Measurements from ENCODE around the gene CCDC167.

Gene CCDC167

DNA sequence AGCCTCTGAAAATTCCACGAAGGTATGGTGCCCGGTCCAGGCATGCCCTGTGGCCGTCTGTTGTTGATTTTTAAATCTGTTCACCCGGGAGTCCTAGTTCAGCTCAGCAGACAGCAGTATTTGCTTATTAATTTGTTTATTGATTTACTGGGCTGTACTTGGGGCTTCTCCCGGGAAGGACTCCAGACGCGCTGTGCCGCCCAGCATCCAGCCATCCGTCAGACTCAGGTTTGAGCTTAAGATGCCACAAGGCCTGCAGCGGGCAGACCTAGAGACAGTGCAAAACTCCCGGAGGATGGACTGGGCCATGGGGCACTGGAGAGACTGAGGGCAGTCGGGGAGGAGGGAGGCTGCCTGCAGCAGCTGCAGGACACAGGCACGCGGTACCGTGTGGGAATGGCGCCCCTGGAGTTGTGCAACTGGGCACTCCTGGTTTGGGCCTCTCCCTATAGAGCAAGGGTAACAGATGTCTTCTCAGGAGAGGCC is 17.3 kb upstream of the CCDC167 start:
- no peaks in the 10 kb centered on the region for H3K36me3 ChIP-seq (ENCODE audit: insufficient read depth, low read length)
- H3K4me1 ChIP-seq (ENCODE audit: insufficient read depth, low read length): peaks cover 45% of the 10 kb centered on the region
- 78% methylated on average over 16 of the region's 16 CpGs for WGBS
- H3K9ac ChIP-seq (ENCODE audit: low read depth, low read length): no peak overlapping the region
- no peak overlapping the region for H3K4me3 ChIP-seq (ENCODE audit: low read length)
- H3K27me3 ChIP-seq (ENCODE audit: insufficient read depth, low read length): peaks cover 24% of the 10 kb centered on the region
- H3K27ac ChIP-seq (ENCODE audit: low read depth, low read length): no peak overlapping the region
- no peaks in the 10 kb centered on the region for H3K9me3 ChIP-seq (ENCODE audit: insufficient read depth, low read depth, low read length)

DNA sequence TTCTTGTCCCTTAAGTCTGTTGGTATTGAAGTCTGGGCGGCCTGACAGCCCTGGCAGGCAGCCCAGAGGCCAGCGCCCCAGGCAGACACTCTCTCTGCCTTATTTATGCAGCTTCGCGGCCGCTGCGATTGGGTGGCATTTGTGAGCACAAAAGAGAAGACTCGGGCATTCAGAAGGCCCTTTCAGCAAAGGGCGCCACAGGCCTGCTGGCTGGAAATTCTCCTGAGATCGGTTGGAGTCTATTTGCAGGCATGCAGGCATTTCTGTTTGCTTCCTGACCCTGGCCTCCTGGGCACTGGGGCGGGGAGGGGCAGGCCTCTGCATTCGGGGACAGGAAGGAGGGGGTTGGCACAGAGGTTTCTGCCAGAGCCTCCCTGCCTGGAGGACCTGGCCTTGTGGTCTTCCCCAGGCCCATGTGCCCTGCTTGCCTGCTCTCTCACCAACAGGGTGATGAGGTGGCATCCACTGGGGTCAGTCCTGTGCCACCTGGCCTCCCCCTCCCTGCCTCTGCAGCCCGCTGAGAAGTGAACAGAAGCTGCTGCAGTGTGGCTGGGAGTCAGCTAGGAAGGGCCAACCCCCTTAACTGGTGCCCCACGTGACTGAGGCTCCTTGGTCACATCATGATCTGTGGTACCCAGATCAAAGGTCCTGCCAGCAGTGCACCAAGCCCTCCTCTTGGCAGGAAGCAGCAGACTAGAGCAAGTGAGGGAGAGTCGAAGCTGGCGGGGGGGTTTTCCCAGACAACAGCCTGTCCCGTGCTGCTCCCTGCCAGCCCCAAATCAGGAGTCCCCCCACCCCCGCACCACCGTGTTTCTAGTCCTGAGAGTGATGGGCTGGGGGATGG is 16.6 kb upstream of the CCDC167 start:
- H3K4me3 ChIP-seq (ENCODE audit: low read length): no peak overlapping the region
- no peak overlapping the region for H3K27ac ChIP-seq (ENCODE audit: low read depth, low read length)
- H3K9me3 ChIP-seq (ENCODE audit: insufficient read depth, low read depth, low read length): no peaks in the 10 kb centered on the region
- H3K27me3 ChIP-seq (ENCODE audit: insufficient read depth, low read length): peaks cover 30% of the 10 kb centered on the region
- WGBS: 46% methylated on average over 18 of the region's 18 CpGs
- peaks cover 47% of the 10 kb centered on the region for H3K4me1 ChIP-seq (ENCODE audit: insufficient read depth, low read length)
- H3K36me3 ChIP-seq (ENCODE audit: insufficient read depth, low read length): no peaks in the 10 kb centered on the region
- H3K9ac ChIP-seq (ENCODE audit: low read depth, low read length): no peak overlapping the region

DNA sequence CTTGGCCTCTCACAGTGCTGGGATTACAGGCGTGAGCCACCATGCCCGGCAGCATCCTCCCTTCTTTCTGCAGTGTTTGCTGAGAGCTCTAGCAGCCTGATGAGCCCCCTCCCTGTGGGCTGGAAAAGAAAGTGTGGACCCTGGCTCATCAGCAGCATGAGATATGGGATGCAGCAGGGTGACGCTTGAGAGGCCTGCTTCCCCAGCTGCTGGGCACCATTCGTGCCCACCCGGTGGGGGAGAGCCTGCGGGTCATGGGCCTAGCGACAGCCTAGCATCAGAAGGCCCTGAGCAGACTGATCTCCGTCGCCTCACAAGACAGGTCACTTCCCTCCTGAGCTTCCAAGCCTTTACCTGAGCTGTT is 16.0 kb upstream of the CCDC167 start:
- 78% methylated on average over 9 of the region's 9 CpGs for WGBS
- Histone ChIP-seq H3K9ac (ENCODE audit: low read depth, low read length) (no peak overlapping the region), H3K9me3 (ENCODE audit: insufficient read depth, low read depth, low read length) (no peaks in the 10 kb centered on the region), H3K4me1 (ENCODE audit: insufficient read depth, low read length) (peaks cover 47% of the 10 kb centered on the region), H3K4me3 (ENCODE audit: low read length) (no peak overlapping the region), H3K36me3 (ENCODE audit: insufficient read depth, low read length) (no peaks in the 10 kb centered on the region), H3K27me3 (ENCODE audit: insufficient read depth, low read length) (peaks cover 35% of the 10 kb centered on the region), H3K27ac (ENCODE audit: low read depth, low read length) (no peak overlapping the region)

DNA sequence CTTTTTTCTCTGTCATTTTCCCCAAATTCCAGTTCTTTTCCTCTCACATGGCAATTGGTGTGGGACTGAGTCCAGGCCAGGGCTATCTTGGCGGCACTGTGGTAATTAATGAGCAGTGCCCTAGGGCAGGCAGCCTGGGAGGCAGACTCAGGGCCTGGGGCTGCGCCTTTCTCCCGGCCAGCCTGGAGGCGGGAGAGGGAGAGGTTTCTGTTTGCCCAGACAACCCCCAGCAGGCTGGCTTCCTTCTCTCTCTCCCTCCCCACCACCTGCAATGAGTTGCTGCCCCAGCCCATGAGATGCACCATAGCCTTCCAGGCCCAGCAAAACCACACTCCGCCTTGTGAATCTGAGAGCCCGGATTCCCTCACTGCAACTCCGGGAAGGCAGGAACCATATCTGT is 15.1 kb upstream of the CCDC167 start:
- no peaks in the 10 kb centered on the region for H3K36me3 ChIP-seq (ENCODE audit: insufficient read depth, low read length)
- H3K27ac ChIP-seq (ENCODE audit: low read depth, low read length): no peak overlapping the region
- H3K9ac ChIP-seq (ENCODE audit: low read depth, low read length): no peak overlapping the region
- H3K27me3 ChIP-seq (ENCODE audit: insufficient read depth, low read length): peaks cover 35% of the 10 kb centered on the region
- no peak overlapping the region for H3K4me3 ChIP-seq (ENCODE audit: low read length)
- 67% methylated on average over 7 of the region's 7 CpGs for WGBS
- no peaks in the 10 kb centered on the region for H3K9me3 ChIP-seq (ENCODE audit: insufficient read depth, low read depth, low read length)
- peaks cover 47% of the 10 kb centered on the region for H3K4me1 ChIP-seq (ENCODE audit: insufficient read depth, low read length)

DNA sequence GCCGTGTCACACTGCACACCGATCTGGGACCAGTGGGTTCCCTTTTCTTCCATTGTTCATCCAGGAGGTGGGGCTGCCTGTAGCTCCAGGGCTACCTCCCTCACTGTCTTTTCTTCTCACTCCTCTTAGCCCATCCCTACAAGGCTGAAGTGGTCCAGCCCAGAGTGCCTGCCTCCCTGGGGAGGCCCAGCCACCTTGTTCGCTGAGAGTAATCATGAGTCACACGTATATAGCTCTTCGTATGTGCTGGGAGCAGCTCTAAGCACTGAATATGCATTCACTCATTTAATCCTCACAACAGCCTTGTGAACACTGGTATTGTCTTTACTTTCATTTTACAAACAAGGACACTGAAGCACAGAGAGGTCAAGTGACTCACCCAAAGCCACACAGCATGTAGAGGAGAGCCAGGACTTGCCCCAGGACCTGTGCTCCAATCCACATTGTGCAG is 14.7 kb upstream of the CCDC167 start:
- Histone ChIP-seq H3K36me3 (ENCODE audit: insufficient read depth, low read length) (no peaks in the 10 kb centered on the region), H3K4me3 (ENCODE audit: low read length) (no peak overlapping the region), H3K9me3 (ENCODE audit: insufficient read depth, low read depth, low read length) (no peaks in the 10 kb centered on the region), H3K4me1 (ENCODE audit: insufficient read depth, low read length) (peaks cover 47% of the 10 kb centered on the region), H3K27ac (ENCODE audit: low read depth, low read length) (no peak overlapping the region), H3K27me3 (ENCODE audit: insufficient read depth, low read length) (peaks cover 35% of the 10 kb centered on the region), H3K9ac (ENCODE audit: low read depth, low read length) (no peak overlapping the region)
- 45% methylated on average over 5 of the region's 5 CpGs for WGBS

DNA sequence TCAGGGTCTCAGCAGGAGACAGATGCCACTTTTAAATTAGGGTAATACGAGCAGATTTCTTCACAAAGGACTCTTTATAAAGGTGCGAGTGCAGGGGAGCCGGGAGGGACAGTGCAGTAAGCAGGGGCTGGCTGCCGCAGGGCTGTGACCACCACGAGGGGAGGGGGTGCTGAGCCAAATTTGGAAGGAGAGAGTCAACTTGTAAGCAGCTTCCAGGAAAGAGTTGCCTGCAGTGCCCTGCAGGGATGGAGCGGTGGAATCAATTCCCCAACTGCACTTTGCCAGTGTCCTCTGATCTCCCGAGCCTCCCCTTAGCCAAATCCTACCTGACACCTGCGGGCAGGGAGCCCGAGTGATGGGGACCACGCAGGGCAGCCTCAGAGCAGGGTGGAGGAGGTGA is 13.9 kb upstream of the CCDC167 start:
- Histone ChIP-seq H3K9ac (ENCODE audit: low read depth, low read length) (no peak overlapping the region), H3K9me3 (ENCODE audit: insufficient read depth, low read depth, low read length) (no peaks in the 10 kb centered on the region), H3K36me3 (ENCODE audit: insufficient read depth, low read length) (no peaks in the 10 kb centered on the region), H3K4me3 (ENCODE audit: low read length) (peak overlapping the region; percentile 38), H3K4me1 (ENCODE audit: insufficient read depth, low read length) (peaks cover 47% of the 10 kb centered on the region), H3K27me3 (ENCODE audit: insufficient read depth, low read length) (peaks cover 35% of the 10 kb centered on the region), H3K27ac (ENCODE audit: low read depth, low read length) (no peak overlapping the region)
- 15% methylated on average over 10 of the region's 10 CpGs for WGBS

DNA sequence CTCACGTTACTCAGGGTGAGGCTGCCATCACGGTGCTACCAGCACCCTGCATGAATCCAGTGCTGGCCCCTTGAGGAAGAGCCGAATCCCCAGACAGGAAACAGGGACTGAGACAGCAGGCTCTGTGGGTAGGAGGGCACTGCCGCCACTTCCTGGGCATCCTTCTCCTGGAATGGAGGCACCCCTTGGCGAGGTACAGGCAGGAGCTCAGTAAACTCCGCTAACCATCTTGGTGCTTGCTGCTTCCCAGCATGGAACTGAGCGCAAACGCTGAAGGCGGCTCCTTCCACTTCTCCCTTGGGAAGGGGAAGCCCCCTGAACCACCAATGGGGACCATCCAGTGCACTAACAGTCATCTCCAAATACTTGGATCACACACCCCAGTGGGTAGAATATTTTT is 13.5 kb upstream of the CCDC167 start:
- Histone ChIP-seq H3K27ac (ENCODE audit: low read depth, low read length) (no peak overlapping the region), H3K36me3 (ENCODE audit: insufficient read depth, low read length) (no peaks in the 10 kb centered on the region), H3K4me3 (ENCODE audit: low read length) (peak overlapping the region; percentile 38), H3K9ac (ENCODE audit: low read depth, low read length) (no peak overlapping the region), H3K9me3 (ENCODE audit: insufficient read depth, low read depth, low read length) (no peaks in the 10 kb centered on the region), H3K27me3 (ENCODE audit: insufficient read depth, low read length) (peaks cover 35% of the 10 kb centered on the region), H3K4me1 (ENCODE audit: insufficient read depth, low read length) (peaks cover 47% of the 10 kb centered on the region)
- WGBS: 17% methylated on average over 9 of the region's 9 CpGs

DNA sequence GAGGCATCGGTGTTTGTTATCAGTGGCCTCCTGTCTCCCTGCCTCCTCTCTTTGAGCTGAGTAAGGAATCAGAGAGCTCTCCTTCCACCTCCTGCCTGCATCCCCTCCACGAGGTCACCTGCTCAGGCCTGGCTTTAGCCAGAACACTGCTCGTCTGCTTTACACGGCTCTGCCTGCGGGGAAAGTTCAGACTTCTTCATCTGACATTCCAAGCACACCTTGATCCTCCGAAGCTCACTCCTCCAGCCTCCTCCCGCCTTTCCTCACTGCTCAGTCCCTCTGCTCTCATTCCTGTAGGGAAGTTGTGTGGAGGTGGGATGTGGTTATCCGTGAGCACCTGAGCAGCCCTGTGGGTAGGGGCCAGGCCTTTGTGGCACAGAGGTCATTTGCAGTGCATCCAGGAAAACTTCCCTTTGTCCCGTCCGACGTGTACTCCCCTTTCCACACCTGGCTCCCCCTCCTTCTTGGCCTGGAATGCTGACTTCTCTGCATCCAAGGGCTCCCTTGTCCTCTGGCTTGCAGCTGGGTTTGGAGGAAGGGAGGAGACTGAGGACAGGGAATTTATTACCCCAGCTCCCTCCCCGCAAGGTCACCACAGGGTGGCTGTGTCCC is 12.8 kb upstream of the CCDC167 start:
- 7% methylated on average over 11 of the region's 12 CpGs for WGBS
- Histone ChIP-seq H3K9ac (ENCODE audit: low read depth, low read length) (peak overlapping the region; percentile 33; the same call in 1 of the 2 replicates), H3K27ac (ENCODE audit: low read depth, low read length) (0 out of 2 replicates have a peak overlapping the region, but pooled peaks have one; percentile 12), H3K4me3 (ENCODE audit: low read length) (peak overlapping the region; percentile 38), H3K36me3 (ENCODE audit: insufficient read depth, low read length) (no peaks in the 10 kb centered on the region), H3K27me3 (ENCODE audit: insufficient read depth, low read length) (peaks cover 35% of the 10 kb centered on the region), H3K4me1 (ENCODE audit: insufficient read depth, low read length) (peaks cover 47% of the 10 kb centered on the region), H3K9me3 (ENCODE audit: insufficient read depth, low read depth, low read length) (no peaks in the 10 kb centered on the region)

DNA sequence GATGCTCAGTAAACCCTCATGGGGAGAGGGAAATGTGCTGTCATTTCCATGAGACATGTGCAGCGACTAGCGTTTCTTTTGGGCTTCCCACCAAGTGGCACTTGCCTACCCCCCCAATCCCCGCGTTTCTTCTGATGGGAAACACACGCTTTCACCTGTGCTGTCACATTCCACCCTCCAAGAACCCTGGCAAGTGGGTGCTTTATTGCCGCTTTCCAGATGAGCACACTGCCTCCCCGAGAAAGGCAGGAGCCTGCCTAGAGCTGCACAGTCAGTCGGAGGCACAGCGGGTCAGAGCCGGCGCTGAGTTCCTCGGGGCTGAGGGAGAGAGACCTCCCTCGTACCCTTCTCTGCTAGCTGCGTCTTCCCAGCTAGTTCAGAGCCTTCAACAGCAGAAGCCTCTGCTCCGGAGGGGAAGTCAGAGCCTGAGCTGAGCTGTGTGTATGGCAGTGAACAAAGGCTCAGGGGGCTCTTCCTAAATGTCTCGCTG is 12.3 kb upstream of the CCDC167 start:
- Histone ChIP-seq H3K27me3 (ENCODE audit: insufficient read depth, low read length) (peaks cover 35% of the 10 kb centered on the region), H3K27ac (ENCODE audit: low read depth, low read length) (0 out of 2 replicates have a peak overlapping the region, but pooled peaks have one; percentile 12), H3K9ac (ENCODE audit: low read depth, low read length) (peak overlapping the region; percentile 33; the same call in 1 of the 2 replicates), H3K36me3 (ENCODE audit: insufficient read depth, low read length) (no peaks in the 10 kb centered on the region), H3K4me1 (ENCODE audit: insufficient read depth, low read length) (peaks cover 47% of the 10 kb centered on the region), H3K9me3 (ENCODE audit: insufficient read depth, low read depth, low read length) (no peaks in the 10 kb centered on the region), H3K4me3 (ENCODE audit: low read length) (peak overlapping the region; percentile 38)
- 31% methylated on average over 16 of the region's 16 CpGs for WGBS

DNA sequence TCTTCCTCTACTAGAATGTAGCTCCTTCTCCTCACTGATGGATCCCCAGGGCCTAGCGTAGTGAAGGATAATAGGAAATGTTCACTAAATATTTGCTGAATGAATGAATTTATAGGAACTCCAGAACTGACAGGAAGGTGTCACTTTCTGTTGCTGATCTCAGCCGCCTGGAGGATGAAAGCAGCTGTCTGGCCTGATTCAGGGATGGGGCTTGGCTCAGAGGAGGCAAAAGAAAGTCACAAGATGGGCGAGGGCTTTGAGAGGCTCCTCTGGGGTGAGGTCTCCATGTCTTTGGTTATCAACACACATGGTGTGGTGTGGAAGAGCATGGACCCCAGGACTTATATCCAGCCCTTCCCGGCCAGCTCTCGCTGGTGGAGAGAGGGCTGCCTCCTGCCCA is 11.5 kb upstream of the CCDC167 start:
- no peak overlapping the region for H3K4me3 ChIP-seq (ENCODE audit: low read length)
- peaks cover 35% of the 10 kb centered on the region for H3K27me3 ChIP-seq (ENCODE audit: insufficient read depth, low read length)
- H3K27ac ChIP-seq (ENCODE audit: low read depth, low read length): no peak overlapping the region
- H3K9ac ChIP-seq (ENCODE audit: low read depth, low read length): no peak overlapping the region
- 80% methylated on average over 5 of the region's 5 CpGs for WGBS
- H3K4me1 ChIP-seq (ENCODE audit: insufficient read depth, low read length): peaks cover 39% of the 10 kb centered on the region
- no peaks in the 10 kb centered on the region for H3K36me3 ChIP-seq (ENCODE audit: insufficient read depth, low read length)
- H3K9me3 ChIP-seq (ENCODE audit: insufficient read depth, low read depth, low read length): no peaks in the 10 kb centered on the region

DNA sequence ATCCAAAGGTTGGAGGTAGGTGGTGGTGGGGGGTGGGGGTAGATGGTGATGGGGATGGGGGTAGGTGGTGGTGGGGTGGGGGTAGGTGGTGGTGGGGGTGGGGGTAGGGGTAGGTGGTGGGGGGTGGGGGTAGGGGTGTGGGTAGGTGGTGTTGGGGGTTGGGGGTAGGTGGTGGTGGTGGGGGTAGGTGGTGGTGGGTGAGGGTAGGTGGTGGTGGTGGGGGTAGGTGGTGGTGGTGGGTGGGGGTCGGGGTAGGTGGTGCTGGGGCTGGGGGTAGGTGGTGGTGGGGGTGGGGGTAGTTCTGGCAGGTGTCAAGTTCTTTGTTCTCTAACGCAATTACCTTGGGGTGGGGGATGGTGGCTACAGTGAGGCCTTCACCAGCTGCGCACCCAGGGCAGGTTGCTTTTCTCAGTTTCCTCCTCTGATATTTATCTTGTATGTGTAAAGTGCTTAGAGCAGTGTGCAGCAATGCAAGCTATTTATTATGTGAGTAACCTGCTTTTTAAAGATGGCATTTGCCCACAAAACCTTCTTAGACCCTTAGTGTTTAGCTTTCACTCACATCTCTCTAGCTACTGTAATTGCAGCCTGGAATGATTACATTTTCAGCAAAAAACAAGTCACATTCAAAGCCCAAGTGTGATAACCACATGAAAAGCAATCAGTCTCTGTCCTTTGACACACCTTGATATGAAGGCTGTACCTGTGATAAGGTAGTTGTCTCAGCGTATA is 8.2 kb upstream of the CCDC167 start:
- no peaks in the 10 kb centered on the region for H3K36me3 ChIP-seq (ENCODE audit: insufficient read depth, low read length)
- 69% methylated on average over 3 of the region's 4 CpGs for WGBS
- no peak overlapping the region for H3K9ac ChIP-seq (ENCODE audit: low read depth, low read length)
- no peak overlapping the region for H3K27ac ChIP-seq (ENCODE audit: low read depth, low read length)
- H3K27me3 ChIP-seq (ENCODE audit: insufficient read depth, low read length): peaks cover 20% of the 10 kb centered on the region
- H3K4me3 ChIP-seq (ENCODE audit: low read length): no peak overlapping the region
- H3K4me1 ChIP-seq (ENCODE audit: insufficient read depth, low read length): peaks cover 12% of the 10 kb centered on the region; the same call in 1 of the 2 replicates
- no peaks in the 10 kb centered on the region for H3K9me3 ChIP-seq (ENCODE audit: insufficient read depth, low read depth, low read length)
